ENCODE data around the gene DAPK2. TPM values are rescaled to one million over a fixed set of nuclear protein-coding genes. Genes with fewer than 3 reads are reported as not detected.

Gene DAPK2
- polyA plus RNA-seq, 1 of the 3 experiments (the other 2 are of a cell fraction): 1.4 TPM

GRCh38 chr15:64032329-64032728 lies 14.0 kb downstream of the DAPK2 start (continued):
- TF ChIP-seq FOSL2 (IDR thresholded peaks at IDR 0.05; ENCODE audit: borderline replicate concordance, low read depth) (no peak), CTCF (IDR thresholded peaks at IDR 0.05) (no peak), TEAD4 (IDR thresholded peaks at IDR 0.05; ENCODE audit: borderline replicate concordance, insufficient read depth) (no peak), MEF2A (IDR thresholded peaks at IDR 0.05; ENCODE audit: borderline replicate concordance, low read depth) (no peak)

DNA sequence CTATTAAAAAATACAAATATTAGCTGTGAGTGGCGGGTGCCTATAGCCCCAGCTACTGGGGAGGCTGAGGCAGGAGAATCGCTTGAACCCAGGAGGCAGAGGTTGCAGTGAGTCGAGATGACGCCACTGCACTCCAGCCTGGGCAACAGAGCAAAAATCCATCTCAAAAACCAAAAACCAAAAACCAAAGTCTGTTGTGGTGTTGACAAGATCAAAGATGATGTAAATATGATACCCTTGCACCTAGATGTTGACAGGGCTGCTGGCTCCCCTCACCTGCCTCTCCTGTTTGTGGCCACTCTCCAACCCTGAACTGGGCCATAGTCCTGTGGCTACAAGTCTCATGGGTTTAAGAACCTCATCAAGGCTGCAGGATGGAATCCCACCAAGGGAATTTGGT lies 16.2 kb downstream of the DAPK2 start:
- peaks cover 4% of the 10 kb centered on the region for H3F3A ChIP-seq (replicated peaks; ENCODE audit: insufficient read depth)
- WGBS (ENCODE audit: low lambda C conversion rate): 85% methylated on average over 4 of the region's 4 CpGs
- DNase-seq: no peak
- H2AFZ ChIP-seq (ENCODE audit: low read depth): no peak overlapping the region
- no peaks in the 10 kb centered on the region for H3K9me2 ChIP-seq
- no peak overlapping the region for H3K4me3 ChIP-seq (ENCODE audit: low read depth in 2 of 2, low read length in 1 of 2)
- H3K4me1 ChIP-seq (ENCODE audit: control insufficient read depth in 1 of 2, insufficient read depth in 2 of 2, low read depth in 1 of 2, low read length in 1 of 2): no peaks in the 10 kb centered on the region; a peak in 1 of 4 replicates
- no peak overlapping the region for H3K9ac ChIP-seq
- no peak overlapping the region for H3K4me2 ChIP-seq
- no peaks in the 10 kb centered on the region for H3K27me3 ChIP-seq (ENCODE audit: insufficient read depth)
- no peaks in the 10 kb centered on the region for H3K36me3 ChIP-seq (replicated peaks in 1 of 2; ENCODE audit: control insufficient read depth in 1 of 2, insufficient read depth in 2 of 2, low read length in 1 of 2)
- ChIA-PET CTCF (interaction anchor here (0.7 to 1.3 kb wide), 3 partner anchors 12 to 38 kb away, joined by 3 to 5 read pairs (median 3); partner anchors contain the start of gene DAPK2), POLR2A (no interaction called here)
- H3K27ac ChIP-seq (ENCODE audit: low read depth in 2 of 2, low read length in 1 of 2): no peak overlapping the region
- no peaks in the 10 kb centered on the region for H3K79me2 ChIP-seq (ENCODE audit: insufficient read depth)
- H4K20me1 ChIP-seq (ENCODE audit: insufficient read depth): no peaks in the 10 kb centered on the region
- H3K9me3 ChIP-seq: no peaks in the 10 kb centered on the region
- TF ChIP-seq RCOR1 (IDR thresholded peaks at IDR 0.05; ENCODE audit: low read length) (no peak), RFX5 (IDR thresholded peaks at IDR 0.05; ENCODE audit: low read length) (no peak), MEF2A (IDR thresholded peaks at IDR 0.05; ENCODE audit: borderline replicate concordance, low read depth) (no peak), TEAD4 (IDR thresholded peaks at IDR 0.05; ENCODE audit: borderline replicate concordance, insufficient read depth) (no peak), SMC3 (IDR thresholded peaks at IDR 0.05; ENCODE audit: low read depth, low read length) (no peak), IRF3 (IDR thresholded peaks at IDR 0.05; ENCODE audit: low read depth, low read length) (no peak), GABPA (IDR thresholded peaks at IDR 0.05; ENCODE audit: low read depth) (no peak), SIN3A (IDR thresholded peaks at IDR 0.05; ENCODE audit: borderline replicate concordance, low read depth, low read length) (no peak), FOSL2 (IDR thresholded peaks at IDR 0.05; ENCODE audit: borderline replicate concordance, low read depth) (no peak), TCF12 (IDR thresholded peaks at IDR 0.05) (no peak), EZH2phosphoT487 (IDR thresholded peaks at IDR 0.05; ENCODE audit: borderline replicate concordance, low read depth) (no peak), CHD2 (IDR thresholded peaks at IDR 0.05; ENCODE audit: low read length, partially characterized antibody) (no peak), EP300 (IDR thresholded peaks at IDR 0.05; ENCODE audit: borderline replicate concordance in 1 of 2, low read depth in 1 of 2, low read length in 1 of 2) (no peak), JUND (IDR thresholded peaks at IDR 0.05) (no peak), PBX3 (IDR thresholded peaks at IDR 0.05) (no peak), YY1 (IDR thresholded peaks at IDR 0.05; ENCODE audit: low read depth) (no peak), TAF1 (IDR thresholded peaks at IDR 0.05; ENCODE audit: borderline replicate concordance, low read depth, low read length) (no peak), RAD21 (IDR thresholded peaks at IDR 0.05; ENCODE audit: low read length) (no peak)
- TF ChIP-seq, protein P1, sequence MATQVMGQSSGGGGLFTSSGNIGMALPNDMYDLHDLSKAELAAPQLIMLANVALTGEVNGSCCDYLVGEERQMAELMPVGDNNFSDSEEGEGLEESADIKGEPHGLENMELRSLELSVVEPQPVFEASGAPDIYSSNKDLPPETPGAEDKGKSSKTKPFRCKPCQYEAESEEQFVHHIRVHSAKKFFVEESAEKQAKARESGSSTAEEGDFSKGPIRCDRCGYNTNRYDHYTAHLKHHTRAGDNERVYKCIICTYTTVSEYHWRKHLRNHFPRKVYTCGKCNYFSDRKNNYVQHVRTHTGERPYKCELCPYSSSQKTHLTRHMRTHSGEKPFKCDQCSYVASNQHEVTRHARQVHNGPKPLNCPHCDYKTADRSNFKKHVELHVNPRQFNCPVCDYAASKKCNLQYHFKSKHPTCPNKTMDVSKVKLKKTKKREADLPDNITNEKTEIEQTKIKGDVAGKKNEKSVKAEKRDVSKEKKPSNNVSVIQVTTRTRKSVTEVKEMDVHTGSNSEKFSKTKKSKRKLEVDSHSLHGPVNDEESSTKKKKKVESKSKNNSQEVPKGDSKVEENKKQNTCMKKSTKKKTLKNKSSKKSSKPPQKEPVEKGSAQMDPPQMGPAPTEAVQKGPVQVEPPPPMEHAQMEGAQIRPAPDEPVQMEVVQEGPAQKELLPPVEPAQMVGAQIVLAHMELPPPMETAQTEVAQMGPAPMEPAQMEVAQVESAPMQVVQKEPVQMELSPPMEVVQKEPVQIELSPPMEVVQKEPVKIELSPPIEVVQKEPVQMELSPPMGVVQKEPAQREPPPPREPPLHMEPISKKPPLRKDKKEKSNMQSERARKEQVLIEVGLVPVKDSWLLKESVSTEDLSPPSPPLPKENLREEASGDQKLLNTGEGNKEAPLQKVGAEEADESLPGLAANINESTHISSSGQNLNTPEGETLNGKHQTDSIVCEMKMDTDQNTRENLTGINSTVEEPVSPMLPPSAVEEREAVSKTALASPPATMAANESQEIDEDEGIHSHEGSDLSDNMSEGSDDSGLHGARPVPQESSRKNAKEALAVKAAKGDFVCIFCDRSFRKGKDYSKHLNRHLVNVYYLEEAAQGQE (IDR thresholded peaks at IDR 0.05; ENCODE audit: low read depth, low read length): no peak
- TF ChIP-seq, protein P2, sequence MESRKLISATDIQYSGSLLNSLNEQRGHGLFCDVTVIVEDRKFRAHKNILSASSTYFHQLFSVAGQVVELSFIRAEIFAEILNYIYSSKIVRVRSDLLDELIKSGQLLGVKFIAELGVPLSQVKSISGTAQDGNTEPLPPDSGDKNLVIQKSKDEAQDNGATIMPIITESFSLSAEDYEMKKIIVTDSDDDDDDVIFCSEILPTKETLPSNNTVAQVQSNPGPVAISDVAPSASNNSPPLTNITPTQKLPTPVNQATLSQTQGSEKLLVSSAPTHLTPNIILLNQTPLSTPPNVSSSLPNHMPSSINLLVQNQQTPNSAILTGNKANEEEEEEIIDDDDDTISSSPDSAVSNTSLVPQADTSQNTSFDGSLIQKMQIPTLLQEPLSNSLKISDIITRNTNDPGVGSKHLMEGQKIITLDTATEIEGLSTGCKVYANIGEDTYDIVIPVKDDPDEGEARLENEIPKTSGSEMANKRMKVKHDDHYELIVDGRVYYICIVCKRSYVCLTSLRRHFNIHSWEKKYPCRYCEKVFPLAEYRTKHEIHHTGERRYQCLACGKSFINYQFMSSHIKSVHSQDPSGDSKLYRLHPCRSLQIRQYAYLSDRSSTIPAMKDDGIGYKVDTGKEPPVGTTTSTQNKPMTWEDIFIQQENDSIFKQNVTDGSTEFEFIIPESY (IDR thresholded peaks at IDR 0.05; ENCODE audit: borderline replicate concordance, low read depth): no peak

Data from SK-N-SH (cell line).